ACHN (cell line): ENCODE results near the gene HSPB3.
"Not testable (repeated sequence)": the region's sequence is repeated elsewhere in the genome, so short reads cannot be mapped to it uniquely, and the experiment has no call there.

Experiments
- DNase-seq: peaks from one replicate; pipeline ENCODE4 v3.0.0-alpha.2; 2015
- in situ Hi-C: cut with HindIII; loops from 2 replicates; pipeline ENCODE4 v1.10.0; 2017; ENCODE audit warnings: low sequenced_read_pairs, low pct_ligation_motif_present, low pct_unique_long_range_greater_than_20kb

Gene HSPB3, protein sequence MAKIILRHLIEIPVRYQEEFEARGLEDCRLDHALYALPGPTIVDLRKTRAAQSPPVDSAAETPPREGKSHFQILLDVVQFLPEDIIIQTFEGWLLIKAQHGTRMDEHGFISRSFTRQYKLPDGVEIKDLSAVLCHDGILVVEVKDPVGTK

DNA sequence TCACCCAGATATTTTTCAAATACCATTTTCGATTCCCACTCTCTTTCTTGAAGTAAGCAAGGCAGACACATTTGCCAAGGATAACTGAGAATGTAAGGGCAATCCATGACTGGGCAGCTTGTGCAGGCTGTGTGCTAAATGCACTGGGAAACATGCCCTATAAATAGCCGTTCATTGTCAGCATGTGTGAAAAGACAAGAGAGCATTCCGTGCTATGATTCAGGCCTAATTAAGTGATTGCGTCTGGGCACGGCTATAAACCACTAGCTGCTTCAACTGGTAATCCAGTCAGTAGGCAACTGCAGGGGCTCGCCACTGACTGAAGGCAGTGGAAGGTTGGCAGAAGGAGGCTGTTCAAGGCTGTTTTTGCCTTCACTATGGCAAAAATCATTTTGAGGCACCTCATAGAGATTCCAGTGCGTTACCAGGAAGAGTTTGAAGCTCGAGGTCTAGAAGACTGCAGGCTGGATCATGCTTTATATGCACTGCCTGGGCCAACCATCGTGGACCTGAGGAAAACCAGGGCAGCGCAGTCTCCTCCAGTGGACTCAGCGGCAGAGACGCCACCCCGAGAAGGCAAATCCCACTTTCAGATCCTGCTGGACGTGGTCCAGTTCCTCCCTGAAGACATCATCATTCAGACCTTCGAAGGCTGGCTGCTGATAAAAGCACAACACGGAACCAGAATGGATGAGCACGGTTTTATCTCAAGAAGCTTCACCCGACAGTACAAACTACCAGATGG is at the start of gene HSPB3:
Gene HSPB3, plus strand, starts transcription at position 287 of the 745 bp plus-strand sequence. Its CDS starts 91 bp downstream, at position 378.
- no peak for DNase-seq
- in situ Hi-C loops, result no loop called here

DNA sequence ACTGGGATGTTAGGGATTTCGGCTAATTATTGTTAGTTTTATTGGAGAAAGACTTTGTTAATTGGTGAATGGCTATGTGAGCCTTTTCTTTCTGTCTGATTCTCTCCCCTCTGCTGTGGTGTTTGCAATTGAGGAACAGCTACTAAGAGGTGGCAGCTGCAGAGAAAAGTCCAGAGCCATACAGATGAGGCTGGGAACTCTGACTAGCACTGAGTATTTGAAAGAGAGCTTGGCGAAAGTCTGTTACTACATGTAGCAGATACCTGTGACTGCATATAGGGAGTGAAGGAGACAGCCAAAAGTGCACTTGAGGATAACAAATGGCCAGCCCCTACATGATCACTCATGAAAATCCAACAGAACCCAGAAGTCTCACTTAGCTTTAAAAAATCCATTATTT is 44.3 kb upstream of the HSPB3 start:
- DNase-seq, result no peak
- in situ Hi-C loops, result no loop called here

DNA sequence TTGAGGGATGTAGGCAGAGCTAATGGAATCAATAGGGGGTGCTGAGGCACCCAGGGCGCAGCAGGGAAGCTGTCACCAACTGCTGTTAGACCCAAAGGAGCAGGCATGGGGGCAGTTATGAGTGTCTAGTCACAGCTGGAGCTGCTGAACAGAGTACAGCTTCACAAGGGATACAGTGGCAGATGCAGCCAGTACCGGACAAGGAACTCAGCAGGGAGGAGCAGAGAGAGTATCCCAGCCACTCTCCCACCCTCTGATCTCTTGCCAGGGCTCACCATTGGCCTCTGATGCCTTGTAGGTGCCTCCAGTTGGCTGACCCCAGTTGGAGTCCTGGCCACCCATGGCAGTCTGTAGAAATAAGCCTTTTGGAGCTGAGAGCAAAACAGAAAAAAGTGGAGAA is 42.6 kb upstream of the HSPB3 start:
- in situ Hi-C loops, result no loop called here
- no peak for DNase-seq

DNA sequence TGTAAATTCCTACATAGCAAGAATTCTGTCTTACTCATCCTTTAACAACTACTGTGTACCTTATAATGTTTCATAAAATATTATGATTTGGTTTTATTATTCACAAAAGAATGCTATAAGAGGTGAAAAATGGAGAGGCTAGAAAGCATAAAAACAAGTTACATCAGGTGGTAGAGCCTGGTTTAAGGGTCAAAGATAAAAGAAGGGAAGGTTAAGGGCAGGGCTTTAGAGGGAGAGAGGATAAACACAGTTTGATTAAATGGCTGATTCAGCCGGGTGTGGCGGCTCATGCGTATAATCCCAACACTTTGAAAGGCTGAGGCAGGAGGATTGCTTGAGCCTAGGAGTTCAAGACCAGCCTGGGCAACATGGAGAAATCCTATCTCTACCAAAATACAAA is 40.4 kb upstream of the HSPB3 start:
- in situ Hi-C loops, result no loop called here
- no peak for DNase-seq

DNA sequence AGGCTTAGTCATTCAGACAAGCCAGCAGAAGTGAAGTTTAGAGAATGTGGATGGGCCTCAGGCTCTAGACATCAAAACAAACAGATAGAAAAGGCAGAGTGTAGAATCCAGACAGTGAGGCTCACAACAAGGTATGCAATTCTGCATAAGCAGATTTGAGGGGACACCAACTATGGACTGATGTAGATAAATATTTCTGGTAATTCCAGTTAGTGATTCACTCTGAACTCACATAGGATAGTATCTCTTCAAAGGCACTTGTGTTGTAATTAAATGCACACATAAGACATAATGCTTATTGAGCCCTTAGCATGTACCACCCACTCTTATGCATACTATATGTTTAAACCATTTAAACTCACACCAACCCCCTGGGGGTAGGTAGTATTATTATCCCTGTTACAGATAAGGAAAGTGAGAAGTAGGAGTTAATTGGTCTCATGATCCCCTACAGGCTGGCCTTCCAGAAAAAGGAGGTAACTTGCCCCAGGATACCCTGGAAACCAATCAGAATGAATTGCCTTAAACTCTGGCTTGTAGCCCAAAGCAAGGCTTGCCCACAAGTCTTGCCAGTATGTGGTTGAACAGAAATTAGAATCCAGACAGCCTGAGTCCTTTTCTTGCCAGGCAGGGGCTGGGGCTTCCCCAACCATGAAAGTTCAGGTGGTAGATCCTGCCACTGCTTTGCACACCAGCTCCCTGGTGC is 39.5 kb upstream of the HSPB3 start:
- DNase-seq, result no peak
- in situ Hi-C loops, result no loop called here

DNA sequence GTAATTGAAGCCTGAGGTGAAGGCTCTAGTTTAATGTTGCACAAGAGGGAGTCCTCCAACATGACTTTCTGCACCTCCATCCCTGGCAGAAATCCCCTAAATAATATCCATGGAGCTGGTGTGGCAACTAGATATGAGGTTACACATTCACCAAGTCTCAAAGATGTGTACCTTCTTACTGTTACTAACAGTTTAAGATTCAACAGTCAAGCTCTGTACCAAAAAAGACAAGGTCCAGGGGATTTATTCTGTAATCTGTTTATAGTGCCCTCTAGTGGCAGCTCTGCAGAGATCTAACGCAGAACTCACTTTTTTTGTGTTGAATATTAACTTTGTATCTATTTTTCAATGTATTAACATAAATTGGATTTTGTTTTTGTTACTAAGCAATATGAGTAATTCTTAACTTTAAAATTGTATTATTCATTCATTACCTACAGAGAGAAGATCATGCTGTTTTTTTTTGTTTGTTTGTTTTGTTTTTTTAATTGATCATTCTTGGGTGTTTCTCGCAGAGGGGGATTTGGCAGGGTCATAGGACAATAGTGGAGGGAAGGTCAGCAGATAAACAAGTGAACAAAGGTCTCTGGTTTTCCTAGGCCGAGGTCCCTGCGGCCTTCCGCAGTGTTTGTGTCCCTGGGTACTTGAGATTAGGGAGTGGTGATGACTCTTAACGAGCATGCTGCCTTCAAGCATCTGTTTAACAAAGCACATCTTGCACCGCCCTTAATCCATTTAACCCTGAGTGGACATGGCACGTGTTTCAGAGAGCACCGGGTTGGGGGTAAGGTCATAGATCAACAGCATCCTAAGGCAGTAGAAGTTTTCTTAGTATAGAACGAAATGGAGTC is 35.7 kb upstream of the HSPB3 start:
- peak; percentile 58 for DNase-seq
- in situ Hi-C loops, result not testable (repeated sequence)

DNA sequence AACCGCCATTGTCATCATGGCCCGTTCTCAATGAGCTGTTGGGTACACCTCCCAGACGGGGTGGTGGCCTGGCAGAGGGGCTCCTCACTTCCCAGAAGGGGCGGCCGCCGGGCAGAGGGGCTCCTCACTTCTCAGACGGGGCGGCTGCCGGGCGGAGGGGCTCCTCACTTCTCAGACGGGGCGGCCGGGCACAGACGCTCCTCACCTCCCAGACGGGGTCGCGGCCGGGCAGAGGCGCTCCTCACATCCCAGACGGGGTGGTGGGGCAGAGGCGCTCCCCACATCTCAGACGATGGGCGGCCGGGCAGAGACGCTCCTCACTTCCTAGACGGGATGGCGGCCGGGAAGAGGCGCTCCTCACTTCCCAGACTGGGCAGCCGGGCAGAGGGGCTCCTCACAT is 35.0 kb upstream of the HSPB3 start:
- DNase-seq, in situ Hi-C loops: not testable (repeated sequence)

DNA sequence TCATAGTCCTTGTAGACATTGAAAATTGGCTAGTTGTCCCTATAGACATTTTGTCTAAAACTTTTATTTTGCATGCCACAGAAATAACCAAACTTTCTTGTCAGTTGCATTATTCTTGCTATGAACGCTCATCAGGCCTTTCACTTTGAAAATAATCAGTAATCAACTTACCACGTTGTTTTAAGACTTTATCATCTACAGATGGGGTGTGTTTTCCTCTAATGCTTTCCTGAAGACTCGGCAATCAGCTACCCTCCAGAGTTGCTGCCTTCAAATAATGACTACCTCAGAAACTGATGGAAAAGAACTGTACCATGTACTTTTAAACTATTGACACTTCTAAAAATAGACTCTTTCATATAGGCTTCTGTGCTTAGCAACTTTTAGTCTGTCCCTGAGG is 33.5 kb upstream of the HSPB3 start:
- in situ Hi-C loops, result no loop called here
- no peak for DNase-seq

DNA sequence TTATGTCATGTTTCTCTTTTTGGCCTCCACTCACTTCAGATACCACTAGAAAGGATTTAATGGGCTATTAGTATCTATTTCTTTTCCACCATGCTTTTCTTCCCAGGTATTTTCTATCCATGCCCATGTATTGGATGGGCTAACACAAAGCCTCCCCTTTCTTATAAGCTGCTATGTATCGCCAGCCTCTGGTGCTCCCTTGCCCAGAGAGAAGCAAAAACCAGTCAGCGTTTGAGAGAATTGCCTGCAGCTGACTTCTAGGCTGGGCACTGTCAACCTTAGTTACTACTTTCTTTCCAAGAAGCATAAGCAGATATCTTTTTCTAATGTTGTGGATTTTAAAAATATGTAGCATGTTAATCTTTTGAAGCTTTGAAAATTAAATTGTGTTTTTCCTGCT is 30.2 kb upstream of the HSPB3 start:
- DNase-seq, result no peak
- in situ Hi-C loops, result no loop called here

DNA sequence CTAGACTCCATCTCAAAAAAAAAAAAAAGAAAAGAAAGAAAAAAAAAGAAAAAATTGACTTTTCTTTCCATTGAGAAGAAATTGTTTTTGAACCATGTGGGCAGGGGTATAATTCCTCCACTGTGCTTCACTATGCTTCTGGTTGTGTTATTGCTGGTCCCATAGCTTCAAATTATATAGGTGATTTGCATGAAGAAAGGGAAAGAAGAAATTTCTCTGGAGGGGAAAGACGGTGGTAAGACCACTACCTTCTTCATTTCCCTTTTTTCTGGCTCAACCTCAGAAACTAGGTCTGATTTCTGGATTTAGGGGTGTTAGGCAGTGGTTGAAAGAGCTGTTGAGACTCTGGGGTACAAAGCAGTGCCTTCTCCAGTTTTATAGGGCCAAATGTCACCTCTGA is 29.3 kb upstream of the HSPB3 start:
- in situ Hi-C loops, result no loop called here

DNA sequence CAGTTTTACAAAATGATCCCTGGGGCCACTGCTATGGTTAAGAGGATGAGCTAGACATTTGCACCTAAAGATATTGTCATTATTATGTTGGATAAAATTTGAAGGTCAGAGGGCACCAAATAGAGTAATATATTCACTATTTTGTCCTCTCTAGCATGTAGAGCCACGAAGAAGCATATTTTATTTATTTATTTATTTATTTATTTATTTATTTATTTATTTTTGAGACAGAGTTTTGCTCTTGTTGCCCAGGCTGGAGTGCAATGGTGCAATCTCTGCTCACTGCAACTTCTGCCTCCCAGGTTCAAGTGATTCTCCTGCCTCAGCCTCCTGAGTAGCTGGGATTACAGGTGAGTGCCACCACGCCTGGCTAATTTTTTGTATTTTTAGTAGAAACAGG is 20.8 kb upstream of the HSPB3 start:
- DNase-seq, in situ Hi-C loops: not testable (repeated sequence)

More for the DNA sequence above, 29.3 kb upstream of the HSPB3 start:
- no peak for DNase-seq

DNA sequence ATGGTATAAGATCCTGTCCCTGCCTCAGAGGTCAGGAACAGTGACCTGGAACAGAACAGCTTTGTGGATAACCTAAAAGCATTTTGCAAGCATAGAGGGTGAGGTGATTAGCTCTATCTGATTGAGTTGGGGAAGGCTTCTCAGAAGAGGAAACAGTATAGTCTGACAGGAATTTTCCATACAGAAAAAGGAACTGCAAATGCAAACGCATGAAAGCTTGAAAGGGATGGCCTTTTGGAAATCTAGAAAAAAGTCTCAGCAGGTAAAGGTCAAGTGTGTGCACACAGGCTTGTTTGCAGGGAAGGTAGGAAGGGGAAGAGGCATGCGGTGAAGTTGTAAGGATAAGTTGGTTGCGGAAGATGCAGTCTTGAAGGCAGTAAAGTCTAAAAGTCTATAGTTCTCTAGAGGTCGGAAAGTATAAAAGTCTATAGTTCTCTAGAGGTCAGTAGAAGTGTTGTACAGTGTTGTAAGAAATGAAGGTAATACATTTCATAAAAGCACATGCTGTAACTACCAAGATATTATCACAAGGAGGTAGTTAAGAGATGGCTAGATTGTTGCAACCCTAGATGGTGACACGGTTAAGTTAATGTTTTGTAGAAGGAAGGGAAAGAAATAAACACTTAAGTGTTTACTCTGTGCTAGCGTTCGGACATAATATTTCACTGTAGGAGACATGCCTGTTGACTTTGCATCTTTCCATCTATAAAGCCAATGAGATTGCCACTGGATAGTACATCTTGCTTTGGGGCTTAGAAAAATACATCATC is 16.7 kb upstream of the HSPB3 start:
- in situ Hi-C loops, result no loop called here
- no peak for DNase-seq

DNA sequence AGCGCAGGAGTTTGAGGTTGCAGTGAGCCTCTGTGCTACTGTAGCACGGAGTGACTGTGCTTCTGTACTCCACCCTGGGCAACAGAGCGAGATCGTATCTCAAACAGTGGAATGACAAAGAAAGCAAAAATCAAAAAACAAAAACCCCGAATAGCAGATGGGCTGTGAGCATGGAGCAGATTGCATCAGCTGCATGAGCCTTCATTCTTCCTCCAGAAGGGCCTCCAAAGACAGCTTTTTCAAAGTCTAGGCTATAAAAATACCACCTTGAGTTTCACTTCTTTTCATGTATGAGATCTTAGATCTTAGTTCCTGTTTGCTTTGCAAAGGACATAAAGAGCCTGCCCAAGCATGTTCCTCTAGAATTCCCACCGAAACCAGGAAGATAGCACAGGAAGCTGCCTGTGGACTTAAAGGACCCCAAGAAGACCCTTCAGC is 15.0 kb upstream of the HSPB3 start:
- in situ Hi-C loops, result no loop called here
- DNase-seq, result no peak

DNA sequence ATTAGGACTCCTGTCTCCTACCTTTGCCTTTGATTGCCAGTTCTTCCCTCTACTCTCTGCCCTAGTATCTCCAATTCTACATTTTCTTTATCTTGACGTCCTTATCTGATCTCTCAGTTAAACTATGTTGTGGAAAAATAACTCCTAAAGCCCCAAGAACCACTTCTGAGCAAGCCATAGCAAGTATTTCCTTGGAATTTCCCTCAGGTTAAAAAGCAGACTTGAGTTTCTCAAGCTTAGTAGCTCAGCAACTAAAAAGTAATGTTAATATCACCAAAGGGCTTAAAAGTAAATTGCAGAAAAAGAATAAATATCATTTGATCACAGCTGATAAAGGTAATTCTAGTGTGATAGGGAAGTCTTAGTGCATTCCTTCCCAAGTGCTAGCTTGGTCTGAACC is 13.2 kb upstream of the HSPB3 start:
- in situ Hi-C loops, result no loop called here
- DNase-seq, result no peak

DNA sequence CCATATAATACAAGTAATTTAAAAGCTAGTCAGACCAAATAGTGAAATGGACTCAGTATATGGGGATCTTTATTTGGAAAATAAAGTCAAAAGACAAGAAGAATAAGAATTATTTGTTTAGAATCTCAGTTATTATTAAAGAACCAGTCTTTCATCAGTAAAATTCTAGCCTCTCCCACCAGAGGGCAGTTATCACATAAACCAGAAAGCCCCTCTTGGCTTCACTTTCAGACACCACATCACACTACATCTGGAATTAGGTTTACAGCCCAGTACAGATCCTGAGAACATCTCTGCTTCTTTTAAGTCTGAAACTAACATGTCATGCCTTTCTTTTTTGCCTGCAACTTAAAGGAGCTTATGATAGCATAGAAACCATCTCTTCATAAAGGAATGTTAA is 12.2 kb upstream of the HSPB3 start:
- in situ Hi-C loops, result no loop called here
- DNase-seq, result peak; percentile 11

DNA sequence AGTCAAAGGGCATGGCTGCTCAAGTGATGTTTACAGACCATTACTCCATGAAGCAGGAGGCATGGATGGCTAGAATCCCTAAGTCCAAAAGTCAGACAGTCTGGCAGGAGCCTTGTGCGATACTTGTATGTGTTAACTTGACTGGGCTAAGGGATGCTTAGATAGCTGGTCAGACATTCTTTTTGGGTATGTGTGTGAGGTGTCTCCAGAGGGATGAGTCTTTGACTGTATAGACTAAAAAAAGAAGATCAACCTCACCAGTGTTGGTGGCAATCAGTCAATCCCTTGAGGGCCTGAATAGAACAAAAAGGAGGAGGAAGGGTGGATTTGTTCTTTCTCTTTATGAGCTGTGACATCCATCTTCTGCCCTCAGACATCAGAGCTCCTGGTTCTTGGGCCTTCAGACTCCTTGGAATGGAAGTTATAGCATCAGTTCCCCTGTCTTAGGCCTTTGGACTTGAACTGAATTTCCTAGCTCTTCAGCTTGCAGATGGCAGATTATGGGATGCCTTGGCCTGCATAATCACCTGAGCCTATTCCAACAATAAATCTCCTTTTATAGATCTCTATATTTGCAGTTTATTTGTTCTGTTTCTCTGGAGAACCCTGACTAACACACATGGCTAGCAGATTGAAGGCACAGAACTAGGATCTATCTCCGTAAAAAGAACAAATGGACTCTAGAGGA is 9.7 kb upstream of the HSPB3 start:
- no peak for DNase-seq
- in situ Hi-C loops, result no loop called here

DNA sequence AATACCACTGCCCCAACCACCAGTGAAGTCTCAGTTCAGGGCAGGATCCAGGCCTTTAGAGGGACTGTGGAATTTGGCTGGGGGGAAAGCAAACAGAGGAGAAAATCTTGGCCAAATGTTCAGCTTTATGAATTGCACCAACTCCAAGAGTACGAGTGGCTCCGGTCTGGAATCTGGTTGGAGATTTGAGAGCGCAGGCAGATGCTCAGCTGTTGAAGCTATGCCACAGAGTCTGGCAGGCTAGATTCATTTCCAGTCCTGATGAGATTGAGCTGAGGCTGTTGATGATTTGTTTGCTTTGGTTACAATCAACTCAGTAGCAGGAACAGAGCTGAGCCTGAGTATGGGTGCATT is 9.1 kb upstream of the HSPB3 start:
- in situ Hi-C loops, result no loop called here
- DNase-seq, result no peak

DNA sequence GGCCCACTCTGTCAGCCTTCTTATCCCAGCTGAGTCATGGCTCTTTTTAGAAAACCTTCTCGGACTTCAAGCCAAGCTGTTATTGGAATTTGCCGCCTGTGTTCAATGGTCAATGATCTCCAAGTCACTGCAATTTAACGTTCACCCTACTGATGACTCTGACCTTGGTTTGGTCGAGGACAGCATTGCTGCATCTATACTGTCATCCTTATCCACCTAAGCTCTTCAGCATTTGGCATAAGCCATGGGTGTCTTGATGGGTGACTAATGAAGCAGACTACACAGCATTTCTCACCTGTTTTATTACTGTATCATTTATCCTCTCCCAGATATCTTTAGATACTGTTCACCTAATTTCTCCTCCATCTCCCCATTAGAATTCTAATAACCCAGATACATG is 5.6 kb upstream of the HSPB3 start:
- DNase-seq, result no peak
- in situ Hi-C loops, result no loop called here
